NCI-H1417 (cell line): ENCODE data around the gene EFNA2.

Experiments used
- DNase-seq, 3 experiments: peaks; one replicate each; lab custom pipeline; 2025; lab: John Stamatoyannopoulos, UW

Gene EFNA2

DNA sequence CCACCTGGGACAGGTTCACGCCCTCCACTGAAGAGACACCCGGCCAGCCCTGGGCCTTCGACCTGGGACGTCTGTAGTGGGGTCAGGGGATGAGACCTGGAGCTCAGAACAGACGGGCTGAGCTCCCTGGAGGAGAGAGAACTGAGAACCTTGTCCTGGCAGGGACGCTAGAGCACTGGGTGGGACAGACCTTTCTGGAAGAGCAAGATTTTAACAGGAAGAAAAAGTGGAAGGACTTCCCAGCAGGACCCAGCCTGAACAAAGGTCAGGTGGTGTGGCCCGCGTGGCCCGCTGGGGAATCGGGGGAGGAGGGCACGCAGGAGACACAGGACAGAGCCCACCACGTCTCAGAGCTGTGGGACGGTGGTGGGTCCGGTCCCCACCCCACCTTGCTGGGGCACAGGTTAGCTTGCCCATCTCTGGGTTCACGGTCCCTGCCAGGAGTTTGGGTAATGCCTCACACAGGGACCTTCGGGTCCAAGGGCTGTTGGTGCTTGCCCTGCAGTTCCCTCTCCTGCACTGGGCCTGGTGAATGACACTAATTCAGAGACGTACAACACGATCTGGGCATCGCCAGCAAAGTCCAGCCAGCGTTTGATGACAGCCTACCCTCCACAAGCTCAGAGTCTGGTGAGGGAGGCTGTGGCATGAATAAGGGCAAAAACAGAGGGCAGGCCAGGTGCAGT is 1.2 kb upstream of the EFNA2 start:
- no peak for DNase-seq

DNA sequence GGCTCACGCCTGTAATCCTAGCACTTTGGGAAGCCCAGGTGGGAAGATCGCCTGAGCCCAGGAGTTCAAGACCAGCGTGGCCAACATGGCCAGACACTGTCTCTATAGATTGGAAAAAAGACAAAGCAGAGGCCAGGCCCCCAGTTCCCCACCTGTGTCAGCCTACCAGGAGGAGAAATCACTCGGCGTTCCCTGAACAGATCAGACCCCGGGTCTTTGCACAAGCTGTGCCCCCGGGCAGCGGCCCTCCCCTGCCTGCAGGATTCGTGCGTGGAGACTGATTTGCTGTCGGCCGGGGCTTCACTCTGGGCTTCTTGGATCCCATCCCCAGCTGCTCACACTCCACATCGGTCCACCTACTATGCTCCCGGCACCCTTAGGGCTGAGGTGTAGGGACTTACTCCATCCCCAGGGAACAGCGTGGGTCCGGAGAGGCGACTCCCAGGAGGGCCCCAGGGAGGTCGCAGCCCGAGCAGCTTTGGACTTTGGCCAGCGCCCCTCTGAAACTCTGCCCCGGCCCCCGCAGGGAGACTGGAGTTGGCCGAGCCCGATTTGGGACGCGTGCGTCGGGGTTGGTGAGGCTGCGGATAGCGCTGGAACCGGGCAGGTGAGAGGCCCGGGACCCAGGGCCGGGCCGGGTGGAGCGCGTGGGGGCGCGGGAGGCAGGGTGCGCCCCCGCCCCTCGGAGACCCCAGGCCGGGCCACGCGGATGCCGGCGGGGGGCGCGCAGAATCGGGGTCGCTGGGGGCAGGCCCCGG is 515 bp upstream of the EFNA2 start:
- no peak for DNase-seq

GRCh38 chr19:1286487-1287353 is 1.0 kb downstream of the EFNA2 start:
- no peak for DNase-seq

DNA sequence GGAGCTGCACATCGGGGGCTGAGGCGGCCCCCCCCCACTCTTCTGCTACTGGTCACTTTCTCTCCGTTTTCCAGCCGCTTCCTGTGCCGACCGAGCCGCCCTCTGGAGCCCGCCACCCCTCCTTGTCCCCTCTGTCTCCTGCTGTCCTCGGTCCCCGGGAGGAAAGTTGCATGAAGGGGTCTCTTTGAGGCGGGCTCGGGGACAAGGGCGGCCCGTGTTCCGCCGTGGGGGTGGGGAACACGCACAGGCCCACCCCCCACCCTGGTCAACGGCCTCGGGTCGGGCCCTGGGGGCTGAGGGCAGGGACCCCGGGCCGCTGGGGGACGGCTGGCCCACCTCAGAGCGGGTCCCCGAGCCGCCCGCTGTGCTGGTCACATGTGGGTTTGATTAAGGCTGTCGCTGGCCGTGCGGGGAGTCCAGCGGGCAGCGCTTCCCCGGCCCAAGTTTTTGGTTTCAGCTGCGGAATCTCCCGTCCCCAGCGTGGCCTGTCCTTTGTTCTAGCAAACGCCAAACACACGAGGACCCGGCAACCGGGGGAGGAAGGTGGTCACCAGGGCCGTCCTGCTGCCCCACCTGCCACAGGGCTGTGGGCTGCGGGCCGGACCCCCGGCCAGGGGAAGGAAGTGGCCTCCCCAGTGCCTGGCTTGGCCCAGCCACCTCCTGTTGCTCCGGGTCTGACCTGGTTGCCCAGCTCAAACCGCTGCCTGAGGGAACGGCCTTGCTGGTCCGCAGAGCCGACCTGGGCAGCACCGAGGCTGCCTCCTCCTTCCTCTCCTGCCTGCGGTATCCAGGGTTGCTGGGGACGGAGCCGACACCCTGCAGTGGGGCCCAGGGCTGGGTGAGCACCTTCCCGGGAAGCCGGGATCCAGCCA is 1.9 kb downstream of the EFNA2 start:
- peak in 2 of 3 experiments; percentile 58 to 60 for DNase-seq

- peak in 1 of 3 experiments; percentile 58 for DNase-seq
Measured at GRCh38 chr19:1288226-1288612, 2.5 kb downstream of the EFNA2 start.

GRCh38 chr19:1288833-1289685 is 3.4 kb downstream of the EFNA2 start:
- DNase-seq: no peak

- no peak for DNase-seq
Measured at GRCh38 chr19:1289686-1290025, 4.0 kb downstream of the EFNA2 start.

DNA sequence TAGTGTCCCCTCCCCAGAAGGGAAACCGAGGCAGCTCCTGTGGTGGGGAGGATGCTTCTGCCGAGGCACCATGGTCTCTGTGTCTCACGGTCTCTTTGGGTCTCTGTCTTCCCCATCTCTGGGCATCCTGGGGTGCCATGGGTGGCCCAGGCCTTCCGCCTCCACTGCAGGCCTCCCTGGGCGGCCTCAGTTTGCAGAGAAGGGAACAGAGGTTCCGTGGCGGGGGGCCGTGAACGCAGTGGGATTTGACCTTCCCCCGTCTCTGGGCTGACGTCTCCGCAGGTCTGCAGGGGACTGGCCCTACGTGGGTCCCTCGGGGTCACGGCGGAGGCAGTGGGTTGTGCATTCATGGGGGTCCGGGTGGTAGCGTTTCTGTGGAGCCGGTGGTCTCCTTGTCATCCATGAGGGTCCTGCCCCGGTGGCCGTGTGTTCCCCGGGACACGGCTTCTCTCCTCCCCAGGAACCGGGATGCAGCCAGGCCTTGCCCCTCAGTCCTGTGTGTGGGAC is 4.6 kb downstream of the EFNA2 start:
- no peak for DNase-seq

GRCh38 chr19:1290703-1291651 is 5.3 kb downstream of the EFNA2 start:
- DNase-seq: no peak

- DNase-seq: no peak
Measured at GRCh38 chr19:1291761-1292418, 6.2 kb downstream of the EFNA2 start.

- no peak for DNase-seq
Measured at GRCh38 chr19:1292419-1293151, 6.9 kb downstream of the EFNA2 start.

GRCh38 chr19:1293782-1294604 is 8.3 kb downstream of the EFNA2 start:
- no peak for DNase-seq

GRCh38 chr19:1294688-1295087 is 9.0 kb downstream of the EFNA2 start:
- DNase-seq: no peak

DNA sequence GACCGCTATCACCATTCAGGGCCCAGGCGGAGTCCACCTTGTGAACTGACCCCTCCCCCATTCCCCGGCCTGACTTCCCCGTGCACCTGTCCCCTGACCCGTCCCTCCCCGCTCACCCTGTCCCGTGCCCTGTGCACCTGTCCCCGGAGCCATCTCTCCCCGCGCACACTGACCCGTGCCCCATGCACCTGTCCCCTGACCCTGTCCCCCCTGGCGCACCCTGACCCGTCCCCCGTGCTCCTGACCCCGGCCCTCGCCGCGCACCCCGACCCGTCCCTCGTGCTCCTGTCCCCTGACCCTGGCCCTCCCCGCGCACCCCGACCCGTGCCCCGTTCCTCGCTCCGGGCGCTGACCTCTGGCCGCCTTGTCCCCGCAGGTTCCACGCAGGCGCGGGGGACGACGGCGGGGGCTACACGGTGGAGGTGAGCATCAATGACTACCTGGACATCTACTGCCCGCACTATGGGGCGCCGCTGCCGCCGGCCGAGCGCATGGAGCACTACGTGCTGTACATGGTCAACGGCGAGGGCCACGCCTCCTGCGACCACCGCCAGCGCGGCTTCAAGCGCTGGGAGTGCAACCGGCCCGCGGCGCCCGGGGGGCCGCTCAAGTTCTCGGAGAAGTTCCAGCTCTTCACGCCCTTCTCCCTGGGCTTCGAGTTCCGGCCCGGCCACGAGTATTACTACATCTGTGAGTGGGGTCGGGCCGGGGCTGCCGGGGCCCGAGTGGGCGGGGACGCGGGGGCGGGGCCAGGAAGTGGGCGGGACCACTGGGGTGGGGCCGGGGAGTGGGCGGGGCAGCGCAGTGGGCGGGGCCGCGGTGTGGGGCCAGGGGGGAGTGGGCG is 9.7 kb downstream of the EFNA2 start:
- DNase-seq: peak in 1 of 3 experiments; percentile 48

DNA sequence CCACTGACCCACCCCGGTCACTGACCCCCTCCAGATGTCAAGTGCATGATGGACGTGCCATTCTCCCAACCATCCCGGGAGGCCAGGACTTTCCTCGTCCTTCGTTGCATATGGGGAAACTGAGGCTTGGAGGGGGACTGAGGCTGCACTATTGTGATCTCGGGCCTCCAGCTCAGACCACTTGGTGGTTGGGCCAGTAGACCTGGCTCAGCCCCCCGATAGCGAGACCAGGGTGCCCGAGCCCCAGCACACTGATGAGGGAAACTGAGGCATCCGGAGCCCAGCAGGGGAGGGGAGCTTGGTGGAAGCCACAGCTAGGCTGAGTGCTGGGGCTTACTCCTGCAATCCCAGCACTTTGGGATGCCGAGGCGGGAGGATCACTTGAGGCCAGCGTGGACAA is 10.4 kb downstream of the EFNA2 start:
- no peak for DNase-seq

- no peak for DNase-seq
Measured at GRCh38 chr19:1296575-1297271, 11.1 kb downstream of the EFNA2 start.
